Esophagus muscularis mucosa (tissue), 4 donors: ENCODE results near the gene MATN4.

ENCODE experiments used
- CTCF ChIP-seq, 3 experiments: fragments of 200-600 bp in 2 of 3; fragments of 450-650 bp in 1 of 3; sonication (generic) in 2 of 3; IDR thresholded peaks; one replicate each; pipeline ENCODE4 v1.5.1; 2017 to 2019; ENCODE audit warnings: antibody characterized with exemption in 3 of 3, mild to moderate bottlenecking in 2 of 3, moderate library complexity in 1 of 3
- EP300 ChIP-seq: sonication (generic); formaldehyde crosslinking; IDR thresholded peaks from one replicate; pipeline ENCODE4 v1.6.1; 2017; ENCODE audit warnings: antibody characterized with exemption
- POLR2A ChIP-seq: fragments of 450-650 bp; IDR thresholded peaks from one replicate; pipeline ENCODE4 v1.6.1; 2017; ENCODE audit warnings: antibody characterized with exemption, moderate library complexity, mild to moderate bottlenecking, low read depth
- POLR2AphosphoS5 ChIP-seq, 2 donors: sonication (generic); formaldehyde crosslinking; IDR thresholded peaks; one replicate each; pipeline ENCODE4 v1.6.1; 2017; ENCODE audit warnings: antibody characterized with exemption in 2 of 2

GRCh38 chr20:45352729-45353128 is 44.6 kb upstream of the MATN4 start:
- TF ChIP-seq CTCF (IDR thresholded peaks at IDR 0.05) (no peak), EP300 (no peak), POLR2A (no peak), POLR2AphosphoS5 (IDR thresholded peaks at IDR 0.05) (no peak)
